Naive B cell (primary cell): ENCODE data around the gene RTN4RL1. TPM values are rescaled to one million over a fixed set of nuclear protein-coding genes. Genes with fewer than 3 reads are reported as not detected.

Source experiments
- ATAC-seq, 2 donors: fragments of 150-1000 bp; cut with Tn5 transposase; 2 replicates each; pipeline ENCODE4 v1.10.0; 2021; ENCODE audit warnings: low read depth in 2 of 2, mild to moderate bottlenecking in 2 of 2, moderate library complexity in 2 of 2
- DNase-seq: peaks from one replicate; pipeline ENCODE4 v3.0.0; 2022
- H3K27ac Mint-ChIP-seq, 6 donors: one replicate each; pipeline ENCODE4 v1.8.0; 2020 to 2022; ENCODE audit warnings: mild to moderate bottlenecking in 6 of 6, mixed read lengths in 6 of 6, moderate library complexity in 5 of 6, inconsistent platforms in 2 of 6
- H3K27me3 Mint-ChIP-seq, 3 donors: one replicate each; pipeline ENCODE4 v1.8.0; 2021 to 2022; ENCODE audit warnings: mixed read lengths in 3 of 3, mild to moderate bottlenecking in 1 of 3
- H3K36me3 Mint-ChIP-seq, 2 donors: one replicate each; pipeline ENCODE4 v1.8.0; 2020 to 2022; ENCODE audit warnings: mixed read lengths in 2 of 2, inconsistent platforms in 1 of 2, mild to moderate bottlenecking in 1 of 2
- H3K4me1 Mint-ChIP-seq, 3 donors: one replicate each; pipeline ENCODE4 v1.8.0; 2020 to 2022; ENCODE audit warnings: mixed read lengths in 3 of 3, inconsistent platforms in 1 of 3, mild to moderate bottlenecking in 1 of 3, moderate library complexity in 1 of 3
- H3K4me3 Mint-ChIP-seq, 8 donors: one replicate each; pipeline ENCODE4 v1.8.0; 2020 to 2022; ENCODE audit warnings: mild to moderate bottlenecking in 8 of 8, mixed read lengths in 8 of 8, moderate library complexity in 8 of 8, inconsistent platforms in 2 of 8
- H3K9me3 Mint-ChIP-seq, 7 donors: one replicate each; pipeline ENCODE4 v1.8.0; 2020 to 2022; ENCODE audit warnings: mixed read lengths in 7 of 7, mild to moderate bottlenecking in 5 of 7, inconsistent platforms in 2 of 7, moderate library complexity in 1 of 7
- polyA plus RNA-seq, 6 donors: library from polyadenylated mRNA; unstranded; fragments of 300-500 nt; fragmentation: Illumina TruSeq; gene quantifications; one replicate each; pipeline ENCODE4 v1.2.3, GENCODE V29; 2021; ENCODE audit warnings: low read depth in 6 of 6

The RTN4RL1 gene
- polyA plus RNA-seq, 6 donors from 2014 or later: not detected

DNA sequence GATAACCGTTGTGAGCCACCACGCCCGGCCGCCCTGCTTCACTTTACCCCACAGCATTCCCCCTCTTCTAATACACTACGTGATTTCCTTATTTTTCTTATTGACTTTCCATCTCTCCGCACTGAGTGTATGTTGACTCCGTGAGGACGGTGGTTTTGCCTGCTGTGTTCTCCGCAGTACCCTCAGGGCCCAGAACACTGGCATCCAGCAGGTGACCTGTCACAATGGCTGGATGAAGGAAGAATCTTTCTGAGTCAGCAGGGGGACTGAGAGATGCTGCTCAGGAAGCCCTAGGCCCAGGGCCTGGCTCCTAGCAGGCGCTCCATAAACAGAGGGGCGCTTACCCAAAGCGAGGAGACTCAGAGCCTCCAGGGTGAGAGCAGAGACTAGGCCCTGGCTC lies 79.5 kb downstream of the RTN4RL1 start:
- H3K9me3 Mint-ChIP-seq: peaks cover 0 to 7% (median 0%) of the 10 kb centered on the region in 7 donors
- DNase-seq (no peak), ATAC-seq (no peak)
- H3K36me3 Mint-ChIP-seq: no peaks in the 10 kb centered on the region
- no peaks in the 10 kb centered on the region for H3K4me1 Mint-ChIP-seq
- H3K27ac Mint-ChIP-seq: peak overlapping the region in 1 of 6 donors; percentile 44
- H3K4me3 Mint-ChIP-seq: peak overlapping the region in 1 of 8 donors; percentile 15
- H3K27me3 Mint-ChIP-seq: peaks cover 0 to 10% (median 5%) of the 10 kb centered on the region in 3 donors

DNA sequence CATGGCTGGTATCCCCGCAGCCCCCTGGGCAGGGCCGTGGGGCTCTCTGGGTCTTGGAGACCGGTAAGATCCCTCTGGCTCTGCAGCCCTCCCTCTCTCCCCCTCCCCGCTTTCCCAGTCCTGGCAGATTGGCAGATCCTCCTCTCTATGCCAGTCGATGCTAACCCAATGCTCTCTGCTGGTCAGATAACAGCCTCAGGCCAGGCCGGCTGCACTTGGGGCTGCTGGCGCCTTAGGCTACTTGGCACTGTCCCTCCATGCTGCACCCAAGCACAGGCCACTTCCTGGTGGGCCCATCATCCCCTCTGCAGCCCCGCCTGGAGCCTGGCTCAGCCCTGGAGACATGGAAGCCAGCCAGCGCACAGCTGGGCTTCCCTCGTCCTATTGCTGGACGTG lies 81.7 kb downstream of the RTN4RL1 start:
- no peaks in the 10 kb centered on the region for H3K4me1 Mint-ChIP-seq
- no peaks in the 10 kb centered on the region for H3K27me3 Mint-ChIP-seq
- H3K9me3 Mint-ChIP-seq: peaks cover 0 to 7% (median 0%) of the 10 kb centered on the region in 7 donors
- peak overlapping the region in 2 of 6 donors; percentile 68 to 81 for H3K27ac Mint-ChIP-seq
- DNase-seq: no peak
- no peak for ATAC-seq
- H3K4me3 Mint-ChIP-seq: no peak overlapping the region
- no peaks in the 10 kb centered on the region for H3K36me3 Mint-ChIP-seq

DNA sequence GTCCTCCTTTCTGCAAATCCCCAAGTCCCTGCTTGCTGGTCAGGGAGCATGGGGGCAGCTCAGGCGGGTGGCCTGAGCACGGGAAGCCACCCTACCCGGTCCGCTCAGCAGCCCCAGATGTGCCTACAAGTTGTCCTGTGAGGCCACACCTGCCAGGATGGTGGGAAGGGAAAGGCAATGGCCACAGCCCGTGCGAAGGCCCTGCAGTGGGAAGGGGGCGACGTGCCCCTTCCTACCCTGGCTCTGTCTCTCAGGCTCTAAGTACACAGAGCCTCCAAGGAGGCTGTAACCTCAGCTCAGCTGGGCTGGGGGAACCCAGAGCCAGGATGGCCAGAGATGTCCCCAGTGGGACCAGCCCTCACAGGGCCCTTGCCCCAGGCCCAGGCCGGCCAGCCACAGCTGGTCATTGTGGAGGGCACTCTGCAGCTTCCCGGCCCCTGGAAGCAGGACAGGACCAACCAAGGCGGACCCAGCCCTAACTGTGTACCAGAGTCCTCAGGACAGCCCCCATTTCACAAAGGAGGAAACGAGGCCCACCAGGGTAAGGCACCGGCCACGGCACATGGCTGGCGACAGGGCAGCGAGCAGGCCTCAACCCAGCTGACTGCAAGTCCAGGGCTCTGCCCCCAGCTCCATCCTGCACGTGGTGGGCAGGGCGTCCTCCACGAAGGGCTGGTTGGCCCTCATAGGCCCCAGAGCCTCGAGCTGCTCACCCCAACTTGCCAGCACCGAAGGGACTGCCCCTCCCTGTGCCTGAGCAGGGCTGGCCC lies 82.3 kb downstream of the RTN4RL1 start:
- Mint-ChIP-seq H3K4me1 (no peaks in the 10 kb centered on the region), H3K36me3 (no peaks in the 10 kb centered on the region), H3K27me3 (no peaks in the 10 kb centered on the region), H3K4me3 (no peak overlapping the region), H3K9me3 (peaks cover 0 to 7% (median 0%) of the 10 kb centered on the region in 7 donors), H3K27ac (no peak overlapping the region)
- DNase-seq (no peak), ATAC-seq (no peak)

DNA sequence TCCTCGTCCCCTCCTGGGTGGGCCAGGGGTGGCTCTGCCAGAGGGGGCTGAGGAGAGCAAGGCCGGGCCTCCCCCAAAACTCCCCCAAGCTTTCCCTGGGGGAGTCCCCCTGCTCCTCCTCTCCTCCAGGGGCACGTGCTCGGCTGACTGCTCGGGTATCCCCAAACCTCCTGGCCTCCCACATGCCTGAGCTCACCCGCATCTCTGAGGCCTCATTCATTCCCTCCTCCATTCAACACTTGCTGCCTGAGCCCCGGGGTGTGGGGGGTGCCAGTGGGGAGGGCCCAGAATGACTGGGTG lies 83.1 kb downstream of the RTN4RL1 start:
- no peak for ATAC-seq
- Mint-ChIP-seq H3K4me3 (no peak overlapping the region), H3K36me3 (no peaks in the 10 kb centered on the region)

DNA sequence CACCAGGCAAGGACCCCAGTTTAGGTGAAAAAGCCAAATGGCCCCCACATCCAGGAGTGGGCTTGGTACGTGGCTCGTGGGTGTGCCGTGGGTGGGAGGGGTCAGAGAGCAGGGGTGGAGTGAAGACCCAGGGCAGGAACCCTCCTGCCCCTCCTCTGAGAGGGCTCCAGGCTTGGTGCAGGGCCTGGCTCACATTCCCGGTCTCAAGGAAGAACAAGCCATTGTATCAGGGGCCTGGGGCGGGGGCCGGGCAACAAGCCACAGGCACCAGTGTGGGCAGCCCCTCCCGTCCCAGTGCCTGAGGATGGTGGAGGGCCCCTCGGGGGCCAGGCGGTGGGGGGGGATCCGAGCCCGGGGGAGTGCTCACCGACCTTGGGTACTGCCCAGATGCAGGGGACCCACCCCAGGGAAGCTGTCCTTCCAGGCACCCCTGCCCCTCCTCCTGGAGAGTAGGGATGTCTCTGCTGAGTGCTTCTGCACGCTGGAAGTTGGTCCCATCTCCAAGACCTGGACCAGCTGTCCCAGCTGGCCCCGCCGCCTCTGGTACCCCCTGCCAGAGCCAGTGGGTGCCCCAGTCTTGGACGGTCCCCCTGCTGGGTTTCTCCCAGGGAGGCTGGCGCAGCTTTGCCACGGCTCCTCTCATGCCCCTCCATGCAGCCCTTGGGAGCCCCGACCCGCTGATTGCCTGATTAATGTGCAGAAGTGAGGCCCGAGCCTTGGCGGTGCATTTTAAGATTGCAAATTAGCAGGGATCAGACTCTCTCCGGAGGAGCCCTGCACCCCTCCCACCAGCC lies 83.7 kb downstream of the RTN4RL1 start:
- no peaks in the 10 kb centered on the region for H3K27me3 Mint-ChIP-seq
- H3K4me3 Mint-ChIP-seq: no peak overlapping the region
- no peaks in the 10 kb centered on the region for H3K36me3 Mint-ChIP-seq
- peaks cover 0 to 2% (median 0%) of the 10 kb centered on the region in 7 donors for H3K9me3 Mint-ChIP-seq
- DNase-seq (no peak), ATAC-seq (no peak)
- H3K4me1 Mint-ChIP-seq: no peaks in the 10 kb centered on the region
- H3K27ac Mint-ChIP-seq: no peak overlapping the region

More for the DNA sequence above, 83.1 kb downstream of the RTN4RL1 start:
- H3K4me1 Mint-ChIP-seq: no peaks in the 10 kb centered on the region
- DNase-seq: no peak
- H3K27me3 Mint-ChIP-seq: no peaks in the 10 kb centered on the region
- H3K27ac Mint-ChIP-seq: no peak overlapping the region
- H3K9me3 Mint-ChIP-seq: peaks cover 0 to 7% (median 0%) of the 10 kb centered on the region in 7 donors

DNA sequence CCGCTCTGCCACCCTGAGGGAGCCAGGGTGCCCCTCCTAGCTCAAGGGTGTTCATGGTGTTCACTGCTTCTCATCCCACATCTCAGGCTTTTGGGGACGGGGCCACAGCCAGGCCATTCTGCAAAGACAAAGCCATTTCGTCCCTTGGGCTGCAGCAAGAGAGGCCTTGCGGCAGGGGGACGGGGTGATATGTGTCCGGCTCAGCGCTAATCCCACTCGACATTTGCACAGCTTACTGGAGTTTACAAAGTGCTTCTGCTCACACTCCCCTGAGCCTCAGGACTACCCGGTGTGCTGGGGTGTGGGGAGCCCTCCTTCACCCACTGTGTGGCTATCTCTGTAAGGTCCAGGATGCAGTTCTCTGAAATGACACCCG lies 84.3 kb downstream of the RTN4RL1 start:
- Mint-ChIP-seq H3K27me3 (no peaks in the 10 kb centered on the region), H3K36me3 (no peaks in the 10 kb centered on the region), H3K4me3 (no peak overlapping the region), H3K27ac (no peak overlapping the region), H3K9me3 (peaks cover 0 to 2% (median 0%) of the 10 kb centered on the region in 7 donors), H3K4me1 (no peaks in the 10 kb centered on the region)
- ATAC-seq (no peak), DNase-seq (no peak)

DNA sequence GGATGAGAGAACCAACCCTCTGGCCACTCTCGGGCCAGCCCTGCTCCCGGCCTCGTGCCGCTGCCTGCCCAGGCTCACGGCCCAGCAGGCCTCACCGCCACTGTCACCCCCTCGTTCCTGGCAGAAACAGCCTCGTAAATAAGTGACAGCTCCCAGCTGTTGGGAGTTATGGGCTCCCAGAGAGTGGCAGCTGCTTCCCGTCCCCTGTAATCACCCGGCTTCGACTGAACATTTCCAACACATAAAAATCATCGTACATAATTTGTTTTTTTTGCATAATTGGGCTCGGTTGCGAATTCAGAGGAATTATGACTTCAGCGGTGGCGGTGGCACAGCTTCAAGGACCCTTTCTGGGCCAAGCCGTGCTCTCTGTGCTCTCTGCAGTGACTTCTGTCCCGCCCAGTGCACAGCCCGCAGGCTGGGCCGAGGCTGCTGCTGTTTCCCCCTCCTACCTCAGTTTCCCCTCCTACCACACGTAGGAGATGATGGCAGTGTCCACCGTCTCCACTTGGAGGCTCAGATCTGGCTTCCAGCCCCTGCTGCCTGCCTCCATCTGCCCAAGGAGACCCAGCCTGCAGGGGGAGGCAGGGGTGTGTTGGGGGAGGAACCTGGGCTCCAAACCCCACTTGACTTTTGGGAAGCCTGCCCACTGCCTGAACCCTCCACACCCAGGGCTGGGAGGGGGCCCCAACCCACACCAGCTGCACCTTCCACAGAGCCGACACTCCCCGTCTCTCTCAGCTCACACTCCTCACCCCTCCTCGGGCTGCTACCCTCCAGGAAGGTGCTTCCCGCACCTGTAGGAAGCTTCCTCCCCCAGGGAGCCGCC lies 84.9 kb downstream of the RTN4RL1 start:
- Mint-ChIP-seq H3K27me3 (peaks cover 0 to under 1% (median 0%) of the 10 kb centered on the region in 3 donors), H3K4me1 (no peaks in the 10 kb centered on the region), H3K9me3 (peaks cover 0 to 2% (median 0%) of the 10 kb centered on the region in 7 donors), H3K27ac (no peak overlapping the region), H3K4me3 (no peak overlapping the region), H3K36me3 (no peaks in the 10 kb centered on the region)
- ATAC-seq (no peak), DNase-seq (no peak)

DNA sequence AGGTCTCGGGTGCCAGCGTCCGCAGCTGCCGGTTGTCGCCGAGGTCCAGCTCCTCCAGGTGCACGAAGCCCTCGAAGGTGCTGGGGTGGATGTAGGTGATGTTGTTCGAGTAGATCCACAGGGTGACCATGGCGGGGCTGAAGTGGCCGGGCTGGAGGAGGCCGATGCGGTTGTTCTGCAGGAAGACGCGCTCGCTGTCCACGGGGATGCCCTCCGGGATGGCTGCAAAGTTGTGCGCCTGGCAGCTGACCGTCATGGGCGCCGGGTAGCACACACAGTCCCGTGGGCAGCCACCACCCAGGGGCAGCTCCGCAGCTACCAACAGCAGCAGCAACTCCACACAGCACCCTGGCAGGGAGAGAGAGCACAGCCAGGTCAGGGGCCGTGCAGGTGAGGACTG lies 87.7 kb downstream of the RTN4RL1 start:
- ATAC-seq: no peak
- H3K9me3 Mint-ChIP-seq: peaks cover 0 to 2% (median 0%) of the 10 kb centered on the region in 7 donors
- H3K27me3 Mint-ChIP-seq: peaks cover 0 to 7% (median 0%) of the 10 kb centered on the region in 3 donors
- H3K4me3 Mint-ChIP-seq: no peak overlapping the region
- H3K27ac Mint-ChIP-seq: no peak overlapping the region
- DNase-seq: no peak
- no peaks in the 10 kb centered on the region for H3K4me1 Mint-ChIP-seq
- no peaks in the 10 kb centered on the region for H3K36me3 Mint-ChIP-seq

DNA sequence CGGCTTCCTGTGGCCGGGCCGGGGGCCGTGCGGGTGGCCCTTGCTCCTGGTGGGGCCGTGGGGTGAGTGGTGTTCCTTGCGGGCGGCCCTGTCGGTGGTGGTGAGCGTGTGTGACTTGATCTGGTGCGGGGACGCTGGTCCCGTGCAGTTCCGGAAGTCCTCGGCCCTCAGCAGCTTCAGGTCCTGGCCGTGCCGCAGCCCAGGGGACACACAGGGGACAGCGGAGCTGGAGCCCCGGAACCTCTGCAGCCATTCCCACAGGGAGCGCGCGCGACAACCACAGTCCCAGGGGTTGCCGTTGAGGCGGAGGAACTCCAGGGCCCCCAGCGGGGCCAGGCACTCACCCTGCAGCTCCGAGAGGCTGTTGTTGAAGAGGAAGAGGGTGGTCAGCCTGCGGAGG lies 88.4 kb downstream of the RTN4RL1 start:
- Mint-ChIP-seq H3K36me3 (no peaks in the 10 kb centered on the region), H3K27me3 (peaks cover 0 to 7% (median 4%) of the 10 kb centered on the region in 3 donors), H3K9me3 (peaks cover 0 to 2% (median 0%) of the 10 kb centered on the region in 7 donors), H3K4me3 (no peak overlapping the region), H3K4me1 (no peaks in the 10 kb centered on the region), H3K27ac (no peak overlapping the region)
- DNase-seq: no peak
- ATAC-seq: no peak

DNA sequence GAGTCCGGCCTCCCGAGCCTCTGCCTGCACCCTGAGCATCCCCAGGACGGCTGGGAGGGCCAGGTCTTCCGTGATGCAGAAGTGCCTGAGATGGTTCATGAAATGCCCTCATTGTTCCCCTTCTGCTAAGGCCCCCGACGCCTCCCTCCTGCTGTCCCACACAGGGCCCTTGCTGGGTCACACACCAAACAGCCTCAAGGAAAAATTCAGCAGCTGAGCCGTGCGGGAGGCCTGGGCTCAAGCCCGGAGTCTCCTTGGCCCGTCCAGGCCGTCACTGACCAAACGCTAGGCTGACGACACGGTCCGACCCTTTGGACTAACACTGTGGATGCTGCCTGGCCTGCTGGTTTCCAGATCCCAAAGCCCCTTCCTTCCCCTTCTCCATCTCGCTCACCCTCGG lies 90.2 kb downstream of the RTN4RL1 start:
- Mint-ChIP-seq H3K27me3 (peaks cover 0 to 16% (median 6%) of the 10 kb centered on the region in 3 donors), H3K4me1 (no peaks in the 10 kb centered on the region), H3K9me3 (peaks cover 0 to 2% (median 0%) of the 10 kb centered on the region in 7 donors), H3K36me3 (no peaks in the 10 kb centered on the region), H3K27ac (no peak overlapping the region), H3K4me3 (no peak overlapping the region)
- DNase-seq (no peak), ATAC-seq (no peak)

DNA sequence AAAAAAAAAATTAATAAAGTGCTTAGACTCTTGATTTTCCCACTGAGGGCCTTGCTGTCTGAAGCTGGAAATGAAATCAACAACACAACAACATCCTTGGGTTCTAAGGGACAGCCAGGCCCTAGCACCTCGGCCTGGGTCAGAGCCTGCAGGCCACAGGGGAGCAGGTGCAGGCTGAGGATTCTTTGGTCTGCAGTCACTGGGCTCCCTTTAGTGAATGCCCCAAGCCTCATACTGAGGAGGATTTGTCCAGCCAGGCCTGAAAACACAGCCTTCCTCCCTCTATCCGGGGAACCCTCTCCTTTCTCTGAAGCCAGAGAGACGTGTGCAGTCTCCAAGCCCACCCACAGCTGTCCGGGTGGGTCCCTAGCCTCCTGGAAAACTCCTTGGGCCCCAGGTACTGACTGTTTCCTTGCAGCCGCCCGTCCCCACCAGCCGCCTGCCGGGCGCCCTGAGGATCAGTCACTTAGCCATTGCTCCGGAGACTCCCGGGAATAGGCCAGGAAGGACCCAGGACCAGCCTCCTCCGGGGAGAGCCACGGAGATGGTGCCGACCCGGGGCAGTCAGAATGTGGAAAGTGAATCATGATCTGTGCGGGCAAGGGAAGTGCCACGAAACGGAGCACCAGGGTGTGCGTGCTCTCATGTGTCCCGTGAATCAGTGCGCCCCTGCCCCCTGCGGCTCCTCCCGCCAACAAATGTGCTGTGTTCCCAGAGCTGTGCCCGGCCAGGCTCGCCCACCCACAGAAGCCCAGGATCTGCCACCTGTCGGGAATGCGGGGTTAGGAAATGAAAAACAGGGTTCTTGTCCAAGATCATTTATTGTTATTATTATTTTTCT lies 91.0 kb downstream of the RTN4RL1 start:
- no peaks in the 10 kb centered on the region for H3K36me3 Mint-ChIP-seq
- H3K27ac Mint-ChIP-seq: no peak overlapping the region
- no peak for ATAC-seq
- peaks cover 0 to 2% (median 0%) of the 10 kb centered on the region in 7 donors for H3K9me3 Mint-ChIP-seq
- H3K27me3 Mint-ChIP-seq: peaks cover 0 to 16% (median 13%) of the 10 kb centered on the region in 3 donors
- H3K4me3 Mint-ChIP-seq: no peak overlapping the region
- no peak for DNase-seq
- no peaks in the 10 kb centered on the region for H3K4me1 Mint-ChIP-seq

DNA sequence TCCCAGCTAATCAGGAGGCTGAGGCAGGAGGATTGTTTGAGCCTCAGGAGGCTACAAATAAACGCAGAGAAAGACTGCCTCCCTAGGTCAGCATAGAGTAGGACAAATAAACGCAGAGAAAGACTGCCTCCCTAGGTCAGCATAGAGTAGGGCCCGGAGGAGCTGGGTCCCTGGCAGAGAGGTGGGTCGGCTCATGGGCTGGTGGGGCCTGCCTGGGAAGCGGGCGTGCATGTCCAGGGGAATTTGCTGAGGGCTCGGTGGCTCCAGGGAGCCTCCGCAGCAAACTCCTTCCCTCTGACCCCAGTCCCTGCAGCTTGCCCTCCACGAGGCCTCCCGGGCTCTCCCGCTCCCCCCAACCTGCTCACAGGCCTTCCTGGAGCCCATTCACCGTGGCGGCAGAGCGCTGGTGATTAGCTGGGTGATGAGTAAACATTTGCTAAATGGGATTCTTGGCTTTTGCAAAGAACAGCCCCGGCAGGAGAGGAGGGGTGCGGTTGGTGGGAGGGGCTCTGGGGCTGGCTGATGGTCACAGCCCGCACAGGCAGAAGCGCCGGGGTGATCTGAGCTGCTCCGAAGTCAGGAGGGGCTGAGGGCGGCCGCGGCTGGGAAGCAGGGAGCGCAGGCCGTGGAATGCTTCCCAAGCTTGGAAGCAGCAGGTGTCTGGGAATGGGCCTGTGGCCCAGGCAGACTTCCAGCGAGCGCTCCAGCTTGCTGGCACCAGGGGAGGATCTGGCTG lies 93.1 kb downstream of the RTN4RL1 start:
- Mint-ChIP-seq H3K9me3 (no peaks in the 10 kb centered on the region), H3K27ac (no peak overlapping the region), H3K27me3 (peaks cover 0 to 20% (median 18%) of the 10 kb centered on the region in 3 donors), H3K4me1 (no peaks in the 10 kb centered on the region), H3K36me3 (no peaks in the 10 kb centered on the region), H3K4me3 (no peak overlapping the region)
- no peak for DNase-seq
- no peak for ATAC-seq
